IMR-90 (cell line): Measurements from ENCODE around the gene HGF. TPM values are rescaled to one million over a fixed set of nuclear protein-coding genes. Genes with fewer than 3 reads are reported as not detected.
A peak's percentile ranks its signal among the peaks of the same experiment; 100 is the strongest.

Experiments used
- ATAC-seq: fragments of 200-7000 bp; cut with Tn5 transposase; 2 replicates; pipeline ENCODE4 v1.9.1; 2020; ENCODE audit warnings: low read depth, mild to moderate bottlenecking, moderate library complexity
- BruUV-seq: library from RNA; stranded (reverse); fragments of 400-500 nt; replicated peaks from 2 replicates; lab custom pipeline; 2021; lab: Mats Ljungman, UMichigan
- CTCF ChIA-PET: fragments of 300-600 bp; formaldehyde crosslinking; extraction: SDS; loops from one replicate; lab custom pipeline; 2021; ENCODE audit warnings: antibody characterized with exemption; lab: Yijun Ruan, JAX
- POLR2A ChIA-PET: fragments of 300-600 bp; sonication (Branson Sonifier 250); formaldehyde crosslinking; loops from one replicate; lab custom pipeline; 2022; ENCODE audit warnings: antibody characterized with exemption; ENCODE audit not compliant: unreplicated experiment; lab: Charles Lee
- DNase-seq: peaks from one replicate; pipeline ENCODE4 v3.0.0; 2013
- H2AFZ ChIP-seq: replicated peaks from 2 replicates; pipeline ENCODE3; 2013; ENCODE audit warnings: low read length, mild to moderate bottlenecking; ENCODE audit not compliant: poor library complexity
- H2AK5ac ChIP-seq: 2 replicates; pipeline ENCODE4 v1.6.1; 2013; ENCODE audit warnings: low read depth, low read length, inconsistent platforms
- H2AK9ac ChIP-seq: replicated peaks from 2 replicates; pipeline ENCODE3; 2013; ENCODE audit warnings: mild to moderate bottlenecking, low read depth, low read length, moderate library complexity; ENCODE audit not compliant: poor library complexity
- H2BK120ac ChIP-seq: 2 replicates; pipeline ENCODE4 v1.6.1; 2013; ENCODE audit warnings: low read depth, low read length, inconsistent platforms
- H2BK15ac ChIP-seq: 3 replicates; pipeline ENCODE4 v1.6.1; 2013; ENCODE audit warnings: low read depth, low read length, inconsistent platforms
- H2BK20ac ChIP-seq: 2 replicates; pipeline ENCODE4 v1.6.1; 2013; ENCODE audit warnings: low read depth, mild to moderate bottlenecking, inconsistent platforms, low read length, moderate library complexity
- H2BK5ac ChIP-seq: 2 replicates; pipeline ENCODE4 v1.6.1; 2013; ENCODE audit warnings: mild to moderate bottlenecking, low read depth, low read length, inconsistent platforms; ENCODE audit not compliant: poor library complexity, severe bottlenecking
- H3K14ac ChIP-seq: replicated peaks from 2 replicates; pipeline ENCODE4 v1.6.1; 2013; ENCODE audit warnings: low read depth, low read length, inconsistent platforms
- H3K18ac ChIP-seq: 2 replicates; pipeline ENCODE4 v1.6.1; 2013; ENCODE audit warnings: low read depth, low read length, control low read depth
- H3K23ac ChIP-seq: 2 replicates; pipeline ENCODE4 v1.6.1; 2013; ENCODE audit warnings: low read depth, low read length, inconsistent platforms
- H3K27ac ChIP-seq: 2 replicates; pipeline ENCODE4 v1.5.1; 2013; ENCODE audit warnings: mild to moderate bottlenecking, control low read depth, low read length; ENCODE audit not compliant: insufficient read depth
- H3K27me3 ChIP-seq: 2 replicates; pipeline ENCODE4 v1.6.1; 2013; ENCODE audit warnings: low read length; ENCODE audit not compliant: control insufficient read depth, insufficient read depth
- H3K36me3 ChIP-seq: 2 replicates; pipeline ENCODE4 v1.6.1; 2013; ENCODE audit warnings: low read length, mixed read lengths; ENCODE audit not compliant: control insufficient read depth, insufficient read depth
- H3K4ac ChIP-seq: 2 replicates; pipeline ENCODE4 v1.6.1; 2013; ENCODE audit warnings: low read depth, low read length, inconsistent platforms
- H3K4me1 ChIP-seq: 2 replicates; pipeline ENCODE4 v1.6.1; 2013; ENCODE audit warnings: low read length, mixed read lengths; ENCODE audit not compliant: control insufficient read depth, insufficient read depth
- H3K4me2 ChIP-seq: 2 replicates; pipeline ENCODE4 v1.6.1; 2013; ENCODE audit warnings: low read depth, mild to moderate bottlenecking, control low read depth, low read length, moderate library complexity
- H3K4me3 ChIP-seq: 2 replicates; pipeline ENCODE4 v1.5.1; 2013; ENCODE audit warnings: low read depth, mild to moderate bottlenecking, control low read depth, low read length, moderate library complexity; ENCODE audit not compliant: insufficient read depth
- H3K56ac ChIP-seq: 2 replicates; pipeline ENCODE4 v1.6.1; 2013; ENCODE audit warnings: low read length, inconsistent platforms; ENCODE audit not compliant: insufficient read depth; ENCODE audit errors: extremely low read depth
- H3K79me1 ChIP-seq, 2 experiments: 2 replicates each; pipeline ENCODE4 v1.6.1; 2013; ENCODE audit warnings: low read length in 2 of 2, inconsistent platforms in 1 of 2, low read depth in 1 of 2
- H3K9ac ChIP-seq: 2 replicates; pipeline ENCODE4 v1.6.1; 2013; ENCODE audit warnings: low read depth, low read length, control low read depth
- H3K9me1 ChIP-seq: 2 replicates; pipeline ENCODE4 v1.6.1; 2013; ENCODE audit warnings: low read length, inconsistent platforms; ENCODE audit not compliant: insufficient read depth
- H3K9me3 ChIP-seq: 2 replicates; pipeline ENCODE4 v1.6.1; 2013; ENCODE audit warnings: low read length; ENCODE audit not compliant: control insufficient read depth, insufficient read depth
- H4K20me1 ChIP-seq: 2 replicates; pipeline ENCODE4 v1.6.1; 2013; ENCODE audit warnings: low read length, inconsistent platforms; ENCODE audit not compliant: insufficient read depth
- H4K5ac ChIP-seq: 2 replicates; pipeline ENCODE4 v1.6.1; 2013; ENCODE audit warnings: mild to moderate bottlenecking, low read depth, low read length, control low read depth
- H4K8ac ChIP-seq, 2 experiments: 2 replicates each; pipeline ENCODE4 v1.6.1; 2013; ENCODE audit warnings: low read depth in 2 of 2, low read length in 2 of 2, control low read depth in 1 of 2, inconsistent platforms in 1 of 2
- H4K91ac ChIP-seq: 2 replicates; pipeline ENCODE4 v1.6.1; 2013; ENCODE audit warnings: low read depth, low read length, inconsistent platforms; ENCODE audit not compliant: insufficient read depth
- BHLHE40 ChIP-seq: fragments of 150-350 bp; IDR thresholded peaks from 2 replicates; pipeline ENCODE4 v1.6.1; 2016; ENCODE audit warnings: mild to moderate bottlenecking, low read depth, low read length
- CEBPB ChIP-seq: IDR thresholded peaks from 2 replicates; pipeline ENCODE4 v1.6.1; 2012; ENCODE audit warnings: low read depth, low read length, improper control_type of control experiment
- CHD1 ChIP-seq: IDR thresholded peaks from 2 replicates; pipeline ENCODE4 v1.6.1; 2012; ENCODE audit warnings: low read depth, low read length, improper control_type of control experiment
- FOS ChIP-seq: fragments of 150-350 bp; IDR thresholded peaks from 2 replicates; pipeline ENCODE4 v1.6.1; 2016; ENCODE audit warnings: low read depth, low read length
- MAFK ChIP-seq: IDR thresholded peaks from 2 replicates; pipeline ENCODE4 v1.6.1; 2012; ENCODE audit warnings: low read depth, low read length, improper control_type of control experiment
- MAZ ChIP-seq: IDR thresholded peaks from 2 replicates; pipeline ENCODE4 v1.6.1; 2012; ENCODE audit warnings: low read depth, mild to moderate bottlenecking, low read length, improper control_type of control experiment, moderate library complexity, borderline replicate concordance
- MXI1 ChIP-seq: IDR thresholded peaks from 2 replicates; pipeline ENCODE4 v1.6.1; 2012; ENCODE audit warnings: low read depth, mild to moderate bottlenecking, low read length, moderate library complexity, borderline replicate concordance
- NFE2L2 ChIP-seq: fragments of 150-350 bp; IDR thresholded peaks from 2 replicates; pipeline ENCODE4 v1.6.1; 2016; ENCODE audit warnings: low read depth, mild to moderate bottlenecking, low read length
- POLR2A ChIP-seq: IDR thresholded peaks from 2 replicates; pipeline ENCODE4 v1.6.1; 2012; ENCODE audit warnings: mild to moderate bottlenecking, low read depth, low read length
- RAD21 ChIP-seq: IDR thresholded peaks from 2 replicates; pipeline ENCODE4 v1.6.1; 2012; ENCODE audit warnings: low read length, improper control_type of control experiment
- RCOR1 ChIP-seq: IDR thresholded peaks from 2 replicates; pipeline ENCODE4 v1.6.1; 2012; ENCODE audit warnings: mild to moderate bottlenecking, low read length, improper control_type of control experiment; ENCODE audit not compliant: insufficient replicate concordance
- RFX5 ChIP-seq: IDR thresholded peaks from 2 replicates; pipeline ENCODE4 v1.8.0; 2012; ENCODE audit warnings: low read depth, mild to moderate bottlenecking, low read length, moderate library complexity
- SMC3 ChIP-seq: fragments of 150-350 bp; IDR thresholded peaks from 2 replicates; pipeline ENCODE4 v1.6.1; 2016; ENCODE audit warnings: low read depth, mild to moderate bottlenecking, antibody characterized with exemption, low read length, moderate library complexity
- WGBS, 2 experiments: methylation state at CpG; one replicate each; pipeline versions ENCODE4 v1.1.5 to v1.1.7; 2013; ENCODE audit warnings: missing lambda C conversion rate in 2 of 2; ENCODE audit not compliant: insufficient read length in 1 of 2; ENCODE audit errors: extremely low coverage in 2 of 2; 5-methylcytosine and 5-hydroxymethylcytosine counted together
- dilution Hi-C: fragments of 300-500 bp; cut with HindIII; formaldehyde crosslinking; loops from one replicate; pipeline ENCODE4 v1.14.3; 2018; ENCODE audit warnings: low sequenced_read_pairs; ENCODE audit not compliant: unreplicated experiment
- in situ Hi-C: fragments of 300-500 bp; cut with MboI; formaldehyde crosslinking; loops from 3 replicates; pipeline ENCODE4 v1.14.3; 2019; ENCODE audit warnings: low sequenced_read_pairs, inconsistent platforms, mixed read lengths
- intact Hi-C: fragments of 100-400 bp; cut with micrococcal nuclease; formaldehyde crosslinking; loops from 2 replicates; pipeline ENCODE4 v1.10.0; 2022
- polyA plus RNA-seq, 3 experiments: library from polyadenylated mRNA; depleted of rRNA; stranded (reverse); fragments of >200 nt; gene quantifications; 2 replicates each; pipeline ENCODE4 v1.2.3, GENCODE V29; 2012; ENCODE audit warnings: low replicate concordance in 1 of 3
- total RNA-seq: library from RNA; depleted of rRNA; stranded (reverse); fragments of >200 nt; gene quantifications from 2 replicates; pipeline ENCODE4 v1.2.3, GENCODE V29; 2012
- TF ChIP-seq, protein P1 (sequence below): conservative IDR thresholded peaks from 2 replicates; pipeline ENCODE4 v1.5.1; 2012; ENCODE audit warnings: mild to moderate bottlenecking, low read depth, low read length, improper control_type of control experiment
- TF ChIP-seq, protein P2 (sequence below): fragments of 150-350 bp; IDR thresholded peaks from 2 replicates; pipeline ENCODE4 v1.6.1; 2016; ENCODE audit warnings: low read depth, mild to moderate bottlenecking, low read length, moderate library complexity, borderline replicate concordance
- TF ChIP-seq, protein P3 (sequence below): fragments of 150-350 bp; IDR thresholded peaks from 2 replicates; pipeline ENCODE4 v1.6.1; 2017; ENCODE audit warnings: mild to moderate bottlenecking, antibody characterized with exemption, low read length, low read depth

HGF gene
- total and polyA plus RNA-seq, 2 of the 4 experiments (the other 2 are of a cell fraction), result 16.8 to 50.9 TPM

- ChIA-PET CTCF (no interaction called here), POLR2A (no interaction called here)
- H3K9me1 ChIP-seq, result peaks cover 3% of the 10 kb centered on the region; the same call in 1 of the 2 replicates
- BruUV-seq, result no TSS peak
- peak overlapping the region; percentile 3 for H2BK5ac ChIP-seq
- no peak overlapping the region for H3K56ac ChIP-seq
- H3K4ac ChIP-seq, result no peak overlapping the region
- H2AK9ac ChIP-seq, result no peak overlapping the region
- H2AK5ac ChIP-seq, result 0 out of 2 replicates have a peak overlapping the region, but pooled peaks have one; percentile 42
- no peak overlapping the region for H3K27ac ChIP-seq
- intact Hi-C loops (no loop called here), dilution Hi-C loops (no loop called here), in situ Hi-C loops (no loop called here)
- H2BK15ac ChIP-seq, result 0 out of 3 replicates have a peak overlapping the region, but pooled peaks have one; percentile 12
- H3K9me3 ChIP-seq, result no peaks in the 10 kb centered on the region
- TF ChIP-seq CHD1, result no peak
- TF ChIP-seq BHLHE40, result no peak
- no peak for TF ChIP-seq MAFK
- no peak for TF ChIP-seq POLR2A
- no peak for TF ChIP-seq NFE2L2
- TF ChIP-seq FOS, result no peak
- no peak for TF ChIP-seq CEBPB
- no peak for TF ChIP-seq RFX5
- TF ChIP-seq, protein P1, sequence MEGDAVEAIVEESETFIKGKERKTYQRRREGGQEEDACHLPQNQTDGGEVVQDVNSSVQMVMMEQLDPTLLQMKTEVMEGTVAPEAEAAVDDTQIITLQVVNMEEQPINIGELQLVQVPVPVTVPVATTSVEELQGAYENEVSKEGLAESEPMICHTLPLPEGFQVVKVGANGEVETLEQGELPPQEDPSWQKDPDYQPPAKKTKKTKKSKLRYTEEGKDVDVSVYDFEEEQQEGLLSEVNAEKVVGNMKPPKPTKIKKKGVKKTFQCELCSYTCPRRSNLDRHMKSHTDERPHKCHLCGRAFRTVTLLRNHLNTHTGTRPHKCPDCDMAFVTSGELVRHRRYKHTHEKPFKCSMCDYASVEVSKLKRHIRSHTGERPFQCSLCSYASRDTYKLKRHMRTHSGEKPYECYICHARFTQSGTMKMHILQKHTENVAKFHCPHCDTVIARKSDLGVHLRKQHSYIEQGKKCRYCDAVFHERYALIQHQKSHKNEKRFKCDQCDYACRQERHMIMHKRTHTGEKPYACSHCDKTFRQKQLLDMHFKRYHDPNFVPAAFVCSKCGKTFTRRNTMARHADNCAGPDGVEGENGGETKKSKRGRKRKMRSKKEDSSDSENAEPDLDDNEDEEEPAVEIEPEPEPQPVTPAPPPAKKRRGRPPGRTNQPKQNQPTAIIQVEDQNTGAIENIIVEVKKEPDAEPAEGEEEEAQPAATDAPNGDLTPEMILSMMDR, result no peak
- no peak for TF ChIP-seq MAZ
- no peak for TF ChIP-seq SMC3
- TF ChIP-seq RCOR1, result no peak
- TF ChIP-seq MXI1, result no peak
- TF ChIP-seq, protein P2, sequence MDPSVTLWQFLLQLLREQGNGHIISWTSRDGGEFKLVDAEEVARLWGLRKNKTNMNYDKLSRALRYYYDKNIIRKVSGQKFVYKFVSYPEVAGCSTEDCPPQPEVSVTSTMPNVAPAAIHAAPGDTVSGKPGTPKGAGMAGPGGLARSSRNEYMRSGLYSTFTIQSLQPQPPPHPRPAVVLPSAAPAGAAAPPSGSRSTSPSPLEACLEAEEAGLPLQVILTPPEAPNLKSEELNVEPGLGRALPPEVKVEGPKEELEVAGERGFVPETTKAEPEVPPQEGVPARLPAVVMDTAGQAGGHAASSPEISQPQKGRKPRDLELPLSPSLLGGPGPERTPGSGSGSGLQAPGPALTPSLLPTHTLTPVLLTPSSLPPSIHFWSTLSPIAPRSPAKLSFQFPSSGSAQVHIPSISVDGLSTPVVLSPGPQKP, result no peak
- TF ChIP-seq, protein P3, sequence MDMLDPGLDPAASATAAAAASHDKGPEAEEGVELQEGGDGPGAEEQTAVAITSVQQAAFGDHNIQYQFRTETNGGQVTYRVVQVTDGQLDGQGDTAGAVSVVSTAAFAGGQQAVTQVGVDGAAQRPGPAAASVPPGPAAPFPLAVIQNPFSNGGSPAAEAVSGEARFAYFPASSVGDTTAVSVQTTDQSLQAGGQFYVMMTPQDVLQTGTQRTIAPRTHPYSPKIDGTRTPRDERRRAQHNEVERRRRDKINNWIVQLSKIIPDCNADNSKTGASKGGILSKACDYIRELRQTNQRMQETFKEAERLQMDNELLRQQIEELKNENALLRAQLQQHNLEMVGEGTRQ, result no peak
- TF ChIP-seq RAD21, result no peak
- H2AFZ ChIP-seq, result no peak overlapping the region
- DNase-seq, result no peak
- H3K27me3 ChIP-seq, result no peaks in the 10 kb centered on the region
- WGBS, 2 experiments, result no CpG with 5 or more reads among the region's 2 CpGs
- 0 out of 2 replicates have a peak overlapping the region, but pooled peaks have one; percentile 9 for H2BK20ac ChIP-seq
- no peak overlapping the region for H4K91ac ChIP-seq
- H3K4me2 ChIP-seq, result no peak overlapping the region
- 0 out of 2 replicates have a peak overlapping the region, but pooled peaks have one; percentile 24 for H2BK120ac ChIP-seq
- no peak overlapping the region for H3K23ac ChIP-seq
- no peak overlapping the region for H3K18ac ChIP-seq
- H3K14ac ChIP-seq, result 0 out of 2 replicates have a peak overlapping the region, but pooled peaks have one; percentile 8
- no peaks in the 10 kb centered on the region for H4K20me1 ChIP-seq
- H3K36me3 ChIP-seq, result peaks cover 22% of the 10 kb centered on the region
- peak overlapping the region in 1 of 2 experiments; percentile 52; a peak in 2 of 4 replicates for H4K8ac ChIP-seq
- no peak overlapping the region for H3K4me3 ChIP-seq
- H3K4me1 ChIP-seq, result peaks cover 2% of the 10 kb centered on the region; the same call in 1 of the 2 replicates
- no peak for ATAC-seq
- no peak overlapping the region for H3K9ac ChIP-seq
- no peak overlapping the region; the same call in 1 of the 2 replicates for H4K5ac ChIP-seq
- H3K79me1 ChIP-seq, result peaks cover 0 to 5% of the 10 kb centered on the region in 2 experiments; a peak in 1 of 4 replicates
Measured at GRCh38 chr7:81721437-81721836, 48.4 kb downstream of the HGF start.
